Measurements from ENCODE around the gene CRABP1. TPM values are rescaled to one million over a fixed set of nuclear protein-coding genes. Genes with fewer than 3 reads are reported as not detected.

CRABP1 gene
- total RNA-seq, 6 experiments from 2014 or later: not detected

DNA sequence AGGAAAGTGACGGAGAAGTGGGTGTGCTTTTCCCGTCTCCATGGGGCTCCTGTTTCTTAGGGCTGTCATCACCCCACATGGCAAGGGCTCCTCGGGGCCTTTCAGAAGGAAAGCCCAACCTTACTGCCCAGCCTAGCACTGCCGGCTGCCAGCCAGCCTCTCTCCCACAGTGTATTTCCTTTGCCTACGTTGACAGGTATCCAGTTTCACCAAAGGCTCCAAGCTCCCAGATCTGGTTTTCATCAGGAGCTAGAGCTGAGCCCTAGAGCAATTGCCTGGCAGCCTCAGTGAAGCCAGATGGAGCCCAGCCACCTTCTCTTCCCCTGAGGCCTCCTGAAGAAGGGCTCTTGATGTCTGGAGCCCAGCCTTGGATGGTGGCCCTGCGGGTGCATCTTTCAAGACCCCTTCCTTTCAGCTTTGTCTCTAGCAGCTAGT, 20.2 kb downstream of the CRABP1 start:
- intact Hi-C loops (cut with DNase I): no loop called here
- H3K36me3 ChIP-seq: no peaks in the 10 kb centered on the region
- no peak overlapping the region for H3K4me3 ChIP-seq
- TF ChIP-seq, protein P1, sequence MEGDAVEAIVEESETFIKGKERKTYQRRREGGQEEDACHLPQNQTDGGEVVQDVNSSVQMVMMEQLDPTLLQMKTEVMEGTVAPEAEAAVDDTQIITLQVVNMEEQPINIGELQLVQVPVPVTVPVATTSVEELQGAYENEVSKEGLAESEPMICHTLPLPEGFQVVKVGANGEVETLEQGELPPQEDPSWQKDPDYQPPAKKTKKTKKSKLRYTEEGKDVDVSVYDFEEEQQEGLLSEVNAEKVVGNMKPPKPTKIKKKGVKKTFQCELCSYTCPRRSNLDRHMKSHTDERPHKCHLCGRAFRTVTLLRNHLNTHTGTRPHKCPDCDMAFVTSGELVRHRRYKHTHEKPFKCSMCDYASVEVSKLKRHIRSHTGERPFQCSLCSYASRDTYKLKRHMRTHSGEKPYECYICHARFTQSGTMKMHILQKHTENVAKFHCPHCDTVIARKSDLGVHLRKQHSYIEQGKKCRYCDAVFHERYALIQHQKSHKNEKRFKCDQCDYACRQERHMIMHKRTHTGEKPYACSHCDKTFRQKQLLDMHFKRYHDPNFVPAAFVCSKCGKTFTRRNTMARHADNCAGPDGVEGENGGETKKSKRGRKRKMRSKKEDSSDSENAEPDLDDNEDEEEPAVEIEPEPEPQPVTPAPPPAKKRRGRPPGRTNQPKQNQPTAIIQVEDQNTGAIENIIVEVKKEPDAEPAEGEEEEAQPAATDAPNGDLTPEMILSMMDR (IDR thresholded peaks at IDR 0.05): no peak
- no peak for TF ChIP-seq POLR2A (IDR thresholded peaks at IDR 0.05)
- ATAC-seq (no peak), DNase-seq (no peak)
- H3K27me3 ChIP-seq: no peaks in the 10 kb centered on the region
- no peaks in the 10 kb centered on the region for H3K4me1 ChIP-seq
- H3K9me3 ChIP-seq: no peaks in the 10 kb centered on the region
- H3K27ac ChIP-seq: no peak overlapping the region
- 69% methylated on average over 2 of the region's 6 CpGs for WGBS (ENCODE audit: insufficient coverage, low coverage, low lambda C conversion rate, missing lambda C conversion rate)

DNA sequence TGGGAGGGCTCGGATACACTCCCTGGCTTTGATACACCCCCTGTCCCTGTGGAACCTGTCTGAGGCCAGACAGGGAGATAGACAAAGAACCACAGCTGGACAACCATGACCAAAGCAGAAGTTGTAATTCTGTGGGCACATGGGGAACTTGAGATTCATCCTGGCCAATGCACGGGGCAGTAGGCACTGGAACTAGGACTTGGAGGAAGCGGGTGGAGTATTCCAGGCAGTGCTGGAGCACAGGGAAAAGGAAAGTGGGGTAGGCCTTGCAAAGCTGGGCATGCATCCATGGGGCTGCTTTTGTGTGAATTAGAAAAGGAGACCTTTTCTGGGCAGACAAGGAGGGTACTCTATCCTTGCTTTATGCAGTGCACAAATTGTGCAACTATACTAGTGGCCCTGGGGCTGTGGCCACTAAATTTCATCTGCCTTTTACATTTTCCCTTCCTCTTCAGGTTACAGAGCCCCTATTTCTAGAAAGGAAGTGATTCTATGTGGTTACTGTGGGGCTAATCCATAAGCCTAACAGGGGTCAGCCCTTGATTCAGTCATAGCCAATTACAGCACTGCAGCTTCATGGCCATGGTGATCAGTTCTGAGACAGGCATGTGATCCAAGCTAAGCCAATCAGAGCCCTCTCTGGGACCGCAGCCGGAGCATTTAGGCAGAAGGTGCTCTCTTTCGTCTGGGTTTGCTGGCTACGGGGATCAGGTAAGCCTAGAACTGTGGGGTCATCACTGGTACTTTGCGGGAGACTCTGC, 21.0 kb downstream of the CRABP1 start:
- no peak for TF ChIP-seq POLR2A (IDR thresholded peaks at IDR 0.05)
- TF ChIP-seq, protein P1 (IDR thresholded peaks at IDR 0.05): no peak
- intact Hi-C loops (cut with DNase I): no loop called here
- Histone ChIP-seq H3K27me3 (no peaks in the 10 kb centered on the region), H3K27ac (no peak overlapping the region), H3K4me1 (no peaks in the 10 kb centered on the region), H3K4me3 (no peak overlapping the region), H3K36me3 (no peaks in the 10 kb centered on the region), H3K9me3 (no peaks in the 10 kb centered on the region)
- no peak for ATAC-seq
- WGBS (ENCODE audit: insufficient coverage, low coverage, low lambda C conversion rate, missing lambda C conversion rate): 85% methylated on average over 6 of the region's 8 CpGs
- DNase-seq: no peak

DNA sequence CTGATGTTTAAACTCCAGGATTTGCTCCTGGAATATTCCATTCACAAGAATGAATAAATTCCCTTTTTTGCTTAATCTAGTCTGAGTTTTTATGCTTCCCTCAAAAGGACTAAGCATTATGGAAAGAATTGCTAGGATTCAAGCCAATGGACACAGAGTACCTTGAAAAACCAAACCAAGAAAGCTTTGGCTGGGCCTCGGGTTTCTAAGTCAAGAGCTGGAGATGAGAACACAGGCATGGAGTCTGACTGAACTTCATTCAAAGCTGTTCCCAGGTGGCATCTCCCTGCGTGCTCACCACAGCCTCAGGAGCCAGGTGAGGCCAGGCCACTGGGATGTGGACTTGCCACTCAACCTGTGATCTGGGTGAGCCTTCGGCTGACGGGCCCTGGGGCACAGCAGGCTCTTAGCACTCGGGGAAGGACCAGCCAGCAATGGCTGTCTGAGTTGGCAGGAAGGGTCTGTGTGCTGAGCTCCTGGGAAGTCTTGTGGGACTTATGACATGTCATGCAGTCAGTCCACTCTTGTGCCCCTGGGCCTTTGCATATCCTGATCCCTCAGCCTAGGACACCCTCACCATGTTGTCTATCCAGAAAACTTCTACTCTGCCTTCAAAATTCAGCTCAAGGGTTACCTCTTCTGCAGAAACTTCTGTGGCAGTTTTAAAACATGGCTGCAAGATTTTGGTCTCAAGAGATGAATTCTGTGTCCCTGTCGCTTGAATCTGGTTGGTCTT, 21.8 kb downstream of the CRABP1 start:
- TF ChIP-seq, protein P1 (IDR thresholded peaks at IDR 0.05): no peak
- TF ChIP-seq POLR2A (IDR thresholded peaks at IDR 0.05): no peak
- no peaks in the 10 kb centered on the region for H3K27me3 ChIP-seq
- DNase-seq (no peak), ATAC-seq (no peak)
- WGBS (ENCODE audit: insufficient coverage, low coverage, low lambda C conversion rate, missing lambda C conversion rate): 71% methylated on average over 2 of the region's 6 CpGs
- H3K9me3 ChIP-seq: no peaks in the 10 kb centered on the region
- H3K27ac ChIP-seq: no peak overlapping the region
- H3K4me1 ChIP-seq: no peaks in the 10 kb centered on the region
- no peak overlapping the region for H3K4me3 ChIP-seq
- no peaks in the 10 kb centered on the region for H3K36me3 ChIP-seq
- intact Hi-C loops (cut with DNase I): no loop called here

DNA sequence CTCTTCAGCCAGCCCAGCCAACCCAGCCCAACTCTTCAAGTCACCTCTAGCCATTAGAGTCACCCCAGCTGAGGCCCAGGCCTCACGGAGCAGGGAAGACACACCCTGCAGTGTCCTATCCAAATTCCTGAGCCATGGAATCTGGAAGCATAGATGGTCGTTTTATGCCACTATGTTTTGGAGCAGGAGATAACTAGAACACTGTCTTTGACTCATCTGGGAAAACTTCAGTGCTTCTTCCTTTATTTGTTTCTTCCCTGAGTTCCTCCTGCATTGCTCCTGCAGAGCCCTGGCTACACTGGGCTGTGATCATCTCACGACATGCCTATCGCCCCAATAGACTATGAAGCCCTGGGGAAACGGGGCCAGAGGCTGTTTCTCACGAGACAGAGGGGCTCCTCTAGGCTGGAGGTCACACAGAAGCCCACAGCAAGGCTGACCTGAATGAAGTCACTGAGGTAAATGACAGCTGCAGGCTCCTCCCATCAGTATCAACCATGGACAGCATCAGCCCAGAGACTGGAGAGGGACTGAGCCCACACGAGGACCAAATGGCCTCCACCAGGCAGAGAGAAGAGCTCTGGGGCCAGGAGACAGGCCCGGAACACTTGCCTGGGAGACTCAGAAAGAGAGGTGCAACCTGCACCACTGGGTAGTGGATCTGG, 22.7 kb downstream of the CRABP1 start:
- TF ChIP-seq, protein P1 (IDR thresholded peaks at IDR 0.05): no peak
- TF ChIP-seq POLR2A (IDR thresholded peaks at IDR 0.05): no peak
- Histone ChIP-seq H3K27me3 (no peaks in the 10 kb centered on the region), H3K27ac (no peak overlapping the region), H3K4me3 (no peak overlapping the region), H3K4me1 (no peaks in the 10 kb centered on the region), H3K36me3 (no peaks in the 10 kb centered on the region), H3K9me3 (no peaks in the 10 kb centered on the region)
- DNase-seq (no peak), ATAC-seq (no peak)
- intact Hi-C loops (cut with DNase I): no loop called here
- WGBS (ENCODE audit: insufficient coverage, low coverage, low lambda C conversion rate, missing lambda C conversion rate): 45% methylated on average over 7 of the region's 8 CpGs

All from right lobe of liver (tissue), 6 donors.